Measurements from ENCODE around the gene RNF146. TPM values are rescaled to one million over a fixed set of nuclear protein-coding genes. Genes with fewer than 3 reads are reported as not detected.

RNF146 gene
- total RNA-seq, 1 donor from 2014 or later = 76.1 TPM

Other genes starting within 250 kb of the RNF146 start
- 0.53 and 0.62 TPM in 2 replicates for gene RSPO3, start 148.2 kb upstream of the RNF146 start, total RNA-seq
- 70.2 and 81.7 TPM in 2 replicates for gene ECHDC1, start 76.7 kb downstream of the RNF146 start, total RNA-seq
- gene KIAA0408, start 192.5 kb downstream of the RNF146 start, total RNA-seq = 1.7 and 2.0 TPM in 2 replicates

Data from myocyte (in vitro differentiated cells).